ENCODE data around the gene NR1I3. TPM values are rescaled to one million over a fixed set of nuclear protein-coding genes. Genes with fewer than 3 reads are reported as not detected.

The NR1I3 gene
- total RNA-seq, 2 experiments from 2014 or later: not detected

DNA sequence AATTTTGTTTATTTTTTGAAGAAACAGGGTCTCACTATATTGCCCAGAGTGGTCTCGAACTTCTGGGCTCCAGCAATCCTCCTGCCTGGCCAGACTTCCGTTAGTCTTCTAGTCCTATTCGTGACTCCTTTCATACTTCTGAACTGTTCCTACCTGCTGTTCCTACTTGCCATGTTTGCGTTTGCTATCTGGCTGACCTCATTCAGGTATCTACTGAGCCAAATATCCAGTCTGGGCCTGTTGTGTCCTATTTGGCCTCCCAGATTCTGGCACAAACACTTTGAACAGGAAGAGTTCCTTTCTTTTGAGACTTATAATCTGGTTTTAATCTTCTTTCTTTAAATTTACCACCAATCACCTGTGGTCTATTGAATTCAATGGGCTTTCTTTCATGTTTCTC lies 6.9 kb upstream of the NR1I3 start:
- H3K79me2 ChIP-seq (ENCODE audit: insufficient read depth, low read depth, low read length): no peaks in the 10 kb centered on the region
- H2AFZ ChIP-seq (ENCODE audit: low read length): no peak overlapping the region
- H3K27ac ChIP-seq (ENCODE audit: low read depth, low read length, poor library complexity, severe bottlenecking): no peak overlapping the region
- no peaks in the 10 kb centered on the region for H4K20me1 ChIP-seq (ENCODE audit: insufficient read depth, low read length)
- H3K9me3 ChIP-seq (ENCODE audit: low read length): peaks cover 1% of the 10 kb centered on the region; the same call in 1 of the 2 replicates
- no peak for TF ChIP-seq EZH2phosphoT487 (IDR thresholded peaks at IDR 0.05; ENCODE audit: borderline replicate concordance, low read depth, low read length)
- TF ChIP-seq, protein P1, sequence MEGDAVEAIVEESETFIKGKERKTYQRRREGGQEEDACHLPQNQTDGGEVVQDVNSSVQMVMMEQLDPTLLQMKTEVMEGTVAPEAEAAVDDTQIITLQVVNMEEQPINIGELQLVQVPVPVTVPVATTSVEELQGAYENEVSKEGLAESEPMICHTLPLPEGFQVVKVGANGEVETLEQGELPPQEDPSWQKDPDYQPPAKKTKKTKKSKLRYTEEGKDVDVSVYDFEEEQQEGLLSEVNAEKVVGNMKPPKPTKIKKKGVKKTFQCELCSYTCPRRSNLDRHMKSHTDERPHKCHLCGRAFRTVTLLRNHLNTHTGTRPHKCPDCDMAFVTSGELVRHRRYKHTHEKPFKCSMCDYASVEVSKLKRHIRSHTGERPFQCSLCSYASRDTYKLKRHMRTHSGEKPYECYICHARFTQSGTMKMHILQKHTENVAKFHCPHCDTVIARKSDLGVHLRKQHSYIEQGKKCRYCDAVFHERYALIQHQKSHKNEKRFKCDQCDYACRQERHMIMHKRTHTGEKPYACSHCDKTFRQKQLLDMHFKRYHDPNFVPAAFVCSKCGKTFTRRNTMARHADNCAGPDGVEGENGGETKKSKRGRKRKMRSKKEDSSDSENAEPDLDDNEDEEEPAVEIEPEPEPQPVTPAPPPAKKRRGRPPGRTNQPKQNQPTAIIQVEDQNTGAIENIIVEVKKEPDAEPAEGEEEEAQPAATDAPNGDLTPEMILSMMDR (conservative IDR thresholded peaks at IDR 0.05; ENCODE audit: low read length): no peak
- no peak overlapping the region for H3K4me2 ChIP-seq (ENCODE audit: low read length)
- no peaks in the 10 kb centered on the region for H3K9me2 ChIP-seq (ENCODE audit: insufficient read depth, low read length)
- ChIA-PET CTCF (ENCODE audit: unreplicated experiment) (no interaction called here), POLR2A (no interaction called here)
- no peak for DNase-seq (ENCODE audit: low spot score)
- H3K4me3 ChIP-seq (ENCODE audit: low read depth, low read length, poor library complexity, severe bottlenecking): no peak overlapping the region
- BruUV-seq (replicated peaks): no TSS peak
- H3K36me3 ChIP-seq (ENCODE audit: insufficient read depth, low read length): no peaks in the 10 kb centered on the region
- no peaks in the 10 kb centered on the region for H3K4me1 ChIP-seq (ENCODE audit: insufficient read depth, low read length, poor library complexity, severe bottlenecking)
- intact Hi-C loops (cut with micrococcal nuclease; ENCODE audit: unreplicated experiment): no loop called here

DNA sequence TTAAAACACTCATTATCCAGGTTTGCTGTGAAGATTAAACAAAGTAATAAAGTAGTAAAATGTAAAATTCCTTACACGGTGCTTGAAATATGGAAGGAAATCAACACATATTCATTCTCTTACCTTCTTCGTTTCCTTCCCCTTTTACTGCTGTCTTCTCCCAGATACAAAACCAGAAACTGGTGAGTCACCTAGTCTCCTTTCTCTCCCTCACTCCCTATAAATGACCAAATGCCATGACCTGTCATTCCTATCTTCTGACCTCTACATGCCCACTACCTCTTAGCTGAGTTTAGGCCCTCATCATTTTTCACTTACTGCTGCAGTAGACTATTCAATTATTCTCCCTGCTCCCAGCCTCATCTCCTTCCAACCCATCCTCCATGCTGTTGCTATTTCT lies 4.3 kb upstream of the NR1I3 start:
- no peak overlapping the region for H3K4me2 ChIP-seq (ENCODE audit: low read length)
- POLR2A ChIA-PET: no interaction called here
- H3K9me3 ChIP-seq (ENCODE audit: low read length): no peaks in the 10 kb centered on the region
- no peaks in the 10 kb centered on the region for H3K36me3 ChIP-seq (ENCODE audit: insufficient read depth, low read length)
- H3K4me3 ChIP-seq (ENCODE audit: low read depth, low read length, poor library complexity, severe bottlenecking): no peak overlapping the region
- H3K9me2 ChIP-seq (ENCODE audit: insufficient read depth, low read length): no peaks in the 10 kb centered on the region
- H2AFZ ChIP-seq (ENCODE audit: low read length): no peak overlapping the region
- intact Hi-C loops (cut with micrococcal nuclease; ENCODE audit: unreplicated experiment): no loop called here
- TF ChIP-seq, protein P1 (conservative IDR thresholded peaks at IDR 0.05; ENCODE audit: low read length): no peak
- H3K79me2 ChIP-seq (ENCODE audit: insufficient read depth, low read depth, low read length): no peaks in the 10 kb centered on the region
- BruUV-seq (replicated peaks): no TSS peak
- H4K20me1 ChIP-seq (ENCODE audit: insufficient read depth, low read length): no peaks in the 10 kb centered on the region
- DNase-seq (ENCODE audit: low spot score): no peak
- no peaks in the 10 kb centered on the region for H3K4me1 ChIP-seq (ENCODE audit: insufficient read depth, low read length, poor library complexity, severe bottlenecking)
- no peak overlapping the region for H3K27ac ChIP-seq (ENCODE audit: low read depth, low read length, poor library complexity, severe bottlenecking)
- CTCF ChIA-PET (ENCODE audit: unreplicated experiment): no interaction called here

DNA sequence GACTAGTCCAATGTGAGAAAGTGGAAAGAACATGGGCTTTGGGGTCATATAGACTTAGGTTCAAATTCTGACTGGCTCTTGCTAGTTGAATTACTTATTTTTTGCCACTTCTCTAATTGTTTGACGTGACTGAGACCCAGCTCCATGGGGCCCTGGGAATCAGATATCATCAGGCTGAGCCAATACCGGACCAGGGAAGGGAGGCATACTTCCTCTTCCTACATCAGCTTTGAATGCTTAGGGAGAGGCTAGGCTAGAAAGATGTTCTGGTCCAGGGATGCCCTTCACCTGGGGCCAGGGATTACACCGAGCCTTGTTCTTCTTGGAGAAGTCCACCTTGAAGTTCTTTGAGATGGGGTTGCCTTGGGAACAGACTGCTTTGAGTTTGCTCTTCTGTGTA lies 3.7 kb upstream of the NR1I3 start:
- H3K9me3 ChIP-seq (ENCODE audit: low read length): no peaks in the 10 kb centered on the region
- no peaks in the 10 kb centered on the region for H3K9me2 ChIP-seq (ENCODE audit: insufficient read depth, low read length)
- H4K20me1 ChIP-seq (ENCODE audit: insufficient read depth, low read length): no peaks in the 10 kb centered on the region
- CTCF ChIA-PET (ENCODE audit: unreplicated experiment): no interaction called here
- intact Hi-C loops (cut with micrococcal nuclease; ENCODE audit: unreplicated experiment): no loop called here
- no peak overlapping the region for H3K27ac ChIP-seq (ENCODE audit: low read depth, low read length, poor library complexity, severe bottlenecking)
- no peaks in the 10 kb centered on the region for H3K79me2 ChIP-seq (ENCODE audit: insufficient read depth, low read depth, low read length)
- DNase-seq (ENCODE audit: low spot score): no peak
- no peak overlapping the region for H2AFZ ChIP-seq (ENCODE audit: low read length)
- POLR2A ChIA-PET: no interaction called here
- no peak overlapping the region for H3K4me2 ChIP-seq (ENCODE audit: low read length)
- H3K36me3 ChIP-seq (ENCODE audit: insufficient read depth, low read length): no peaks in the 10 kb centered on the region
- TF ChIP-seq, protein P1 (conservative IDR thresholded peaks at IDR 0.05; ENCODE audit: low read length): no peak
- TF ChIP-seq EZH2phosphoT487 (IDR thresholded peaks at IDR 0.05; ENCODE audit: borderline replicate concordance, low read depth, low read length): no peak
- no peaks in the 10 kb centered on the region for H3K4me1 ChIP-seq (ENCODE audit: insufficient read depth, low read length, poor library complexity, severe bottlenecking)
- no peak overlapping the region for H3K4me3 ChIP-seq (ENCODE audit: low read depth, low read length, poor library complexity, severe bottlenecking)
- BruUV-seq (replicated peaks): no TSS peak
